Testis (tissue), 2 donors: ENCODE data around the gene ANXA9.

Experiments
- CTCF ChIP-seq, 3 experiments: fragments of 450-650 bp in 2 of 3; fragments of 200-600 bp in 1 of 3; sonication (generic) in 1 of 3; IDR thresholded peaks; one replicate each; pipeline ENCODE4 v1.5.1; 2016 to 2019; ENCODE audit warnings: antibody characterized with exemption in 3 of 3, mild to moderate bottlenecking in 2 of 3, moderate library complexity in 1 of 3
- POLR2A ChIP-seq: fragments of 450-650 bp; IDR thresholded peaks from one replicate; pipeline ENCODE4 v1.6.1; 2017; ENCODE audit warnings: antibody characterized with exemption, mild to moderate bottlenecking, moderate library complexity

DNA sequence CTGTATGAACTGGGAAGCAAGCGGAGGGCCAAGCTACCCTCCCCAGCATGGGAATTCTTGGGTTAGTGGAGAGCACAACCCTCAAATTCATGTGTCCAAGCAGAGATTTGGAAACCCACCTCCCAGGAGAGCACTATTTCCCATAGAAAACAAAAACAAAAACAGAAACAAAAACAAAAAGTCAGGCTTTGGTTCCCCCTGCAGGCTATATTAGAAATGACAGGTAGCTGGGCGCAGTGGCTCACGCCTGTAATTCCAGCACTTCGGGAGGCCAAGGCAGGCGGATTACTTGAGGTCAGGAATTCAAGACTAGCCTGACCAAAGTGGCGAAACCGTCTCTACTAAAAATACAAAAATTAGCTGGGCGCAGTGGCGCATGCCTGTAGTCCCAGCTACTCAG is 13.8 kb downstream of the ANXA9 start:
- TF ChIP-seq CTCF (IDR thresholded peaks at IDR 0.05) (peak; percentile 78 to 90 (median 90)), POLR2A (no peak)
